ENCODE data around the gene TMEM129.
"Not testable (repeated sequence)": the region's sequence is repeated elsewhere in the genome, so short reads cannot be mapped to it uniquely, and the experiment has no call there.

The TMEM129 gene

DNA sequence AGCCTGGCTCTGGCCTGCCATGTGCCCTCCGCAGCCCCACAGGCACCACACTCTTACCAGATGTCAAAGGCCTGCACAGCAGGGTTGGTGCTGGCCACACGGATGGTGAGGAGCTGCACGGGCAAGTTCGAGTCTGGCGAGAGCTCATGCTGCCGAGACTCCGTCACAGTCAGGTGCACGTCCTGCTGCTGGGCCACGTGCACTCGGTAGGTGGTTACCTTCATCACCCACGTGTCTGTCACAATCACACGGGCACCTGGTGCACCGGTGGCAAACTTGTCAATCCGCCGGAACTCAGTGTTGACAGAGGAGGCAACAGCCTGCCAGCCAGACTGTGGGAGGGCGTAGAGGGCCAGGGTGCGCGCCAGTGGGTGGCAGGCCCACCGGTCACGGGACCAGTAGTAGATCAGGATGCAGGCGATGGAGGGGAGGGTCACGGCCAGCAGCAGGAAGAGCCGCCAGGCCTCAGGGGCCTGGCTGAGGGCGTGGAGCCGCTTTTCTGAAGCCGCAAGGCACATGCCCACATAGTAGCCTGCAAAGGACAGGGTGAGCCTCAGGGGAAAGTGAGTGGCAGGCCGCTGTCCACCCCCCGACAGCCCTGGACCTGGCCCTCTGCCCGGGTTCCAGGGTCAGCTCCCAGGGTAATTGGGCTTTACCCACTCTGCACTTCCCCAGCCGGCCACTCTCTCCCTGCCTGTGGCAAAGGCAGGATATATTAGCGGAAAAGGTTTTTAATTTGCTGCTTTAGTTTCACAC, 2.9 kb downstream of the TMEM129 start:
- DNase-seq = no peak

DNA sequence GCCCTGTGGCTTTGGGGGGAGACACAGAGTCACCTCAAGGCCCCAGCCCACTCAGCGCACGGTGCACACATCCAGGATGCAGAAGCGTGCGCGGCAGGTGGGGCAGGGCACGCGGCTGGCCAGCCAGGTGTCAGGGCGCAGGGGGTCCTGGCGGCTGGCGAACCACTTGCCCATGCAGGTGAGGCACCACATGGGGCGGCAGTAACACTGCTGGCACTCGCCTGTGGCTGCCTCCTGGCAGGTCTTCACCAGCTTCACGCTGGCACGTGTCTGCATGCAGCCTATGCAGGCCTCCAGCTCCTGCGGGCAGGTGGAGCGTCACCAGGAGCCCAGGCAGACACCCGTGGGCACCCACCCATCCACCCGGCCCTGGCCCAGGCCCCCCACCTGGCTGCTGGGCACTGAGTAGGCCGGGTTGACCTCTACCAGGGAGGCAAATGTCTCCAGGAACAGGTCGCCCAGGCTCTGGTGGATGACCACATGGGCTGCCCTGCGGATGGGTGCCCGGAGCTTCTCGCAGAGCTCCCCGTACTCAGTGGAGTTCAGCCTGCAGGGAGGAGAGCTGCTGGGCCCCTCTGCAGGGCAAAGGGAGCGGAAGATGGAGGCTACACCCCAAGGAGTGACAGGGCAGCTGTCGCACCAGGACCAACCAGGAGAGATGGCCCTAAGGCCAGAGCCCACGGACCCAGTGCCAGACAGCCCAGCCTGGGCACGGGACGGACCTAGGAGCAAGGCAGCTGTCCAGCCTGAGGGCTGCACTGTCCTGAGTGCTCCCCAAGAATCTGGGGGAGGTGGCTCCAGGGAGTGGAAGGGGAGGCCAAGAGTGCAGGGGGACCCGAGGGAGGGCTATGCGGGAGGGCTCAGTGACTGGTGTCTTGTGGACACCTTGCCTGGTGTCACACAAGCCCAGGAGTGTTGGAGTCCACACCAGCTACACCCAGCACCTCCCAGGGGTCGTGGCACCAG, 3.7 kb downstream of the TMEM129 start:
- no peak for DNase-seq

DNA sequence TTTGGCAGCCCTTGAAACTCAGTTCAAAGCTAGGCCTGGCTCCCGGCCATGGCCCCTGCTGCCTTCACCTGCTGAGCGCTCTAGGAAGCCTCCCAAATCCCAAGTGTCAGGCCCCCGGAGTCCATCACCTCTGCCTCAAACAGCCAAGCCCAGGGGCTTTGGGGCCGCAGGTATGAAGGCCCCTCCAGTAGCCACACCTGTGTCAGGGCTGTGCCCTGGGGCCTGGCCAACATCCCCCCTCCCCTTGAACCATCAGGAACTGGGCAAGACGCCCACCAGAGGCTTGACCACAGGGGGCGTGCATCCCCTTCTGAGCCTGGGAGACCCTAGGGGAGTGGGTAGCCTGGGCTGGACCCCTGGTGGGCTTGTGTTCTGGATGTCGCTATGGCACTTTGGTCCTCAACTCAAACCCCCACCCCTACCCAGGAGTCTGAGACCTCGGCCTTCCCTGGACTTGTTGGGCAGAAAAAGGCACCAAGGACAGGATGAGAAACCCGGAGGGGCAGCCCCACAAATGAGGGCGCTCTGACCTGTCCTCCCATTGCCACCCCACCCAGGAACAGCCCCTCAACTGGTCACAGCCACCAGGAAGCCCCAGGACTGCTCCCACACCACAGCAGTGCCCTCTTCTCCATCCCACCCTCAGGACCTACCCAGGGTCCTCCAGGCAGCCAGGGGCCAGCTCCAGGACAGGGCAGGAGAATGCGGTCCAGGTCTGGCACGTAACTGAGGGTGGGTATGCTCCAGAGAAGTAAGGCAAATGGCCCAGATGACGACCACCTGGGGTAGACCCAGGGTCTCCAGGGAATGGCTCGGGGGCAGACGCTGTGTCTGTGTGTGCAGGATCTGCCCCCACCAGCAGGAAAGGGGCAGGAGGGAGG, 4.8 kb downstream of the TMEM129 start:
- DNase-seq = no peak

DNA sequence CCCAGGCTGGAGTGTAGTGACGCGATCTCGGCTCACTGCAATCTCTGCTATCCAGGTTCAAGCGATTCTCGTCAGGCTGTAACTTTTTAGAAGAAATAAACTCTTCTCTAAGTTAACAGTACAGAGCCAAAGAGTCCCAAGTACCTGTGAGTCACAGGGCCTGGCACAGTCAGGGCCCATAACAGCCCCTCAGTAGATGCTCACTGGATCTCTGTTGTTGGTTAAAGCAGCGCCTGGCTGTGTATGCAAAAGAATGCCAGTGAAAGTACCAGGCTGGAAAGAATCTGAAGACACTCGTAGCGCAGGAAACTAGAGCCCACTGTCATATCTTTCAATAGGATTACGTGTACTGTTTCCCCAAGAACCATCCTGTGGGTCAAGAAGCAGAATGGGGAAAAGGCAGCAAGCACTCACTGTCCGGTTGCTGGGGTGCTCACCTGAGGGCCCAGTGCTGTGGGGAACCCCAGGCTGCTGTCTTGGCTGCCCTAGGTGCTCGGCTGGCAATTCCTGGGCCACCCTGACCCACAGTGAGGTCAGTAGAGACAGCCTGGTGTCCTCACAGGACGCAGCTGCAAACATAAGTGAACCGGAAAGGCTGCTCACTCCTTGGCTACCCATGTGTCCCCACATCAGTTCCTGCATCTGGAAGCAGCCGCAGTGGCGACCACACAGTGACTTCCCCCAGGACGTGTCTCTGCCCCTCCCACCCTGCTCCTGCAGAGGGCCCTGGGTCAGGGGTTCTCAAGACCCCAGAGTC, 5.9 kb downstream of the TMEM129 start:
- DNase-seq = no peak

DNA sequence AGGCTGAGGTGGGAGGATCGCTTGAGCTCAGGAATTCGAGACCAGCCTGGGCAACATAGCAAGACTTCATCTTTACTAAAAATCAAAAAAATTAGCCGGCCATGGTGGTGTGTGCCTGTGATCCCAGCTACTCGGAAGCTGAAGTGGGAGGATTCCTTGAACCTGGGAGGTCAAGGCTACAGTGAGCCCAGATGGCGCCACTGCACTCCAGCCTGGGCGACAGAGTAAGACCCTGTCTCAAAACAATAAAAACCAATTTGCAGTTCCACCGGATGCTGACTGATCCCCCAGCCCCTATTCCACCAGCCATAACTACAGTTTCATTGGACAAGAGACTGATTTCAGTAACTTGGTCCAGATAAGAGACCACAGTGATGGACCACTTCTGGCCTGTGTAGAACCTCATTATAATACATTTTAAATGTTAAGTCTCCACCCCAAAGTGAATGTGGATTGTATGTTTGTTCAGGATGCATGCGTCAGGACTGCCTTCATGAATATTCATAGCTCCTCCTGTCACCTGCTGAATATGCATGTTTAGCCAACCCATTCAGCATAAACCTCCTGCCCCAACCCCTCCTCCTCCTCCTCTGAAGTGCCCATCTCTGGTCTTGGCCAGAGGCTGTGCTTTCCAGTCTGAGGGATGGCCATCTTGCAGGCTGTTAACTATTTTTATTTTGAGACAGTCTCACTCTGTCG, 6.7 kb downstream of the TMEM129 start:
- DNase-seq = no peak

DNA sequence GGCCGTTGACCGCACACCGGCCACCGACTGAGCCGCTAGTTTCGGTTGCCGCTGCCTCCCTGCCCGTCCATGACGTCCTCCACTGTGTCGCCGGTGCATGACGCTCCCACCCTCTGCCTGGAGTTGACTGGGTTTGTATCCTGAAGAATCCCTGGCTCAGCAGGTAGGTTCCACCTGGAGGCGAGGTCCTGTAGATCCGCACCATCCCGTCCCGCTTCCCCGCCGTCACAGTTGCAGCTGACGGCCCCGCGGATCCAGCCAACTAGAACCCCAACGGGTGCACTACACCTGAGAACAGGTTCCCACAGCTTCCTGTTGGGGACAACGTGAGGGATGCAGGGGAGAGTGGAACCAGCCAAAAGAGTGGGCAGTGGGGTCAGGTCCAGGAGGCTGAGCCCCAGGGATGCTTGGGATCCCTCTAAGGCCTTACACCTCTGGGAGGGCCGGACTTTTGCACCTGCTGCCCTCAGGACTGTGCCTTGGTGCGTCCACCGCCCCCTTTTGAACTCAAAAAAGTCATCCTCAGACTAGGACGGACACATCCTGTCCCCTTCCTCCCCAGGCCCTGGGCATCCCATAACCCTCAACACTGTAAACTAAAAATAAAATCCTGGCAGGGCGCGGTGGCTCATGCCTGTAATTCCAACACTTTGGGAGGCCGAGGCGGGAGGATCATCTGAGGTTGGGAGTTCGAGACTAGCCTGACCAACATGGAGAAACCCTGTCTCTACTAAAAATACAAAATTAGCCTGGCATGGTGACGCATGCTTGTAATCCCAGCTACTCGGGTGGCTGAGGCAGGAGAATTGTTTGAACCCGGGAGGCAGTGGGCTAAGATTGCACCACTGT, 7.9 kb downstream of the TMEM129 start:
- DNase-seq = no peak

DNA sequence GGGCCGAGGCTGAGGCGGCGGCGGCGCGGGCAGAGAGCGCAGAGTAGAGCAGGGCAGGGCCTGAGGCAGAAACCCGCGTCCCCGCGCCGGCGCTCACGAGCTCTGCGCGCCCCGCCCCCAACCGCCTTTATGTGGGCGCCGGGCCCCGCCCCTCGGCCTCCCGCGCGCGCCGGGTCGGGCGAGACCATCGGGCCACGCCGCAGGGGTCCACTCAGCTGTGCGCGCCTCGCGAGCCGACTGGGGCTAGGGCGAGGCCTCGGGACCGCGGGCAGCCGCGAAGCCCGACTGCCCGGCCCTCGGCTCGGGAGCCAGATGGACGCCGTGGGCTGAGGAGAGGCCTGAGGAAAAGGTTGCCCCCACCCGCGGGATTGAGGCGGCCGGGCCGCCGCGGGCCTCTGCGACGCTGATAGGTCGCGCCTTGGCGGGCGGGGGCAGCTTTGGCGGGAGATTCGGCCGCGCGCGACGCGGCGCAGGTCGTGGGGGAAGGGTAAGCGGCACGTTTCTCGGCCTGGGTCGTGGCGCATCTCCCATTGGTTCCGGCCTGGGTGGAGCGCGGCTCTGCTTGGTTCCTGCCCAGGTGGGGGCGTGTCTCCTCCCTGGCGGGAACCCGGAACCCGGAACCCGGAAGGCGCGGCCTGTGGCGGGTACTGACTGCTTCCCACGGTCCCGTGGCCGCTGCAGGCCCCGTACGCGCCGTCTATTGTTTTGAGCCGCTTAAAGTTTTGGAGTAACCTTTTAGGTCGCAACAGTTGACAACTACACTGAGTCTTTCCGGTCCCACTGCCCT, 8.7 kb downstream of the TMEM129 start, which contains the start of gene SLBP:
Gene SLBP (minus strand): TSS at position 104 of the 787 bp plus-strand sequence. CDS start 131 bp downstream, outside the sequence.
- peak; percentile 94 for DNase-seq

DNA sequence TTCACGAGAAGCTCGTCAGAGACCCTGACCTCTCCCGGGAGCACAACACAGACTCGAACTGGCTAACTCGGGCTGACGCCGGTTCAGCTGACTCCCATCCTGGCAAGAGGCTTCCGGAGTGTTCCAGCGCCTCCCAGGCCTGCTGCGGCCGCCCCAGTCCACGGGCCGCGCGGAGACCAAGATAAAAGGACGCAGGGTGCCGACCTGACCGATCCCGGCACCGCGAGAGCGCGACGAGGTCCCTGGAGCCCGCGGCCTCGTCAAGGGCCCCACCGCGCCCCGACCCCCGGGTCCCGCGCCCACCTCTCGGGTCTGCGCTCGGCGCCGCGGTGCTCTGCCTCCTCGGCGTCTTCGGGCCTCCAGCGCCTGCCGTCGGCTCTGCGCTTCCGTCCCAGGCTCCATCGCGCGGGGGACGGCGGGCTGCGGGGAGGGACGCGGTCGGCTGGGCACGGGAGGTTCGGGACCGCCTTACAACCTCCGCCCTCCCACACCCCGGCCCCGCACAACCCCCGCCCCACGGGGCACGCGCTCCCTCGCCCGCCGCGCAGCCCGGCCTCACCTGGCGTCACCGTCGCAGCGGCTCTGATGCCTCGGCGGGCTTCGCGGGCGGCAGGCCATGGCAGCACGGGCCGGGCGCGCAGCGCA, 9.4 kb downstream of the TMEM129 start:
- no peak for DNase-seq

DNA sequence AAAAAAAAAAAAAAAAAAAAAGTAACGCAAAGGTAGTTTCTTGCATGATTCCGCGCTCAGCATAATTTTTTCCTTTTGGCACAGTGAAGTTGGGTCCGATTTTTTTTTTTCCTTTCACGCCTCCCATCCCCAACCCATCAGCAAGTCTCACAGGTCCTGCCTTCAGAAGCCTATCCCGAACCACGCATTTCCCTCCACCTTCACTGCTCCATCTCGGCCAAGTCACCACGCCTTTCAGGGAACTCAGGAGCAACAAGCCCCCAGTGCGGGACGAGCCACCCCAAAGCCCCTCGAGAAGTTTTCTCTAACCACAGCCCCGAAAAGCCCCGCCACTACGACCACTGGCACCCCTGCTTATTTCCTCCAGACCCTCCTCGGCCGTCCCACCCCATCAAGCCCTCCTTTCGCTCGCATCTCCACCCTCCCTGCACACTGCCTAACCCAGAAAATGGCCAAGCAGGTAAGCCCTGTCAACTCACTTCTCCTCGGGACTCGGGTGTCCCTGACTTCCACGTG, 10.0 kb downstream of the TMEM129 start:
- DNase-seq = no peak

DNA sequence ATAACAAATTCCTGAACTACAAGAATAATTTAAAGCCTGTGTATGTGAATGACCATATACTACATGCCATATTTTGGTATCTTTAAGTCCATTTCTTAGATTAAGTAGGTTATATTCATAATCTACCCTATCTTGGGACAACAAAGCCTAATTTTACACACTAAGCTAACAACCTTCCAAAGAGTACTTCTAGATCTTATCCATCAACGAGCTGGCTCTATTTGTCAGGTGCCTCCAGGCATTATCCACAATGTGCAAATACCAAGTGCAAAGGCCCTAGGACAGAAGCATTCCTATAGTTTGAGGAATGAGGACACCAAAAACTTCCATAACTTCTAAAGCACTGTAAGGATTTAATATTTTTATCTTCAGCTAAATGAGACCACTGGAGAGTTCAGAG, 12.5 kb downstream of the TMEM129 start:
- DNase-seq = no peak

DNA sequence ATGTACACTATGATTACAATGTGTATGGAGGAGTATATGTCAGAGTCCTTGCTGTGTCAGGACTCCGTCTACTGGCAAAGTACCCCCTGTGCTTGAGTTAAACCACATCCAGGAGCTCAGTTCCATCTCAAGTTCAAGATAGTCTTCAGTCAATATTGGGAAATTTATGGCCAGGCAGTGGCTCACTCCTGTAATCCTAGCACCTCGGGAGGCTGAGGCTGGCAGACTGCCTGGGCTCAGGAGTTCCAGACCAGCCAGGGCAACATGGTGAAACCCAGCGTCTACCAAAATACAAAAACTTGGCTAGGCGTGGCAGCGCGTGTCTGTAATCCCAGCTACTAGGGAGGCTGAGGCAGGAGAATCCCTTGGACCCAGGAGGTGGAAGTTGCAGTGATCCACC, 14.8 kb downstream of the TMEM129 start:
- DNase-seq = no peak

DNA sequence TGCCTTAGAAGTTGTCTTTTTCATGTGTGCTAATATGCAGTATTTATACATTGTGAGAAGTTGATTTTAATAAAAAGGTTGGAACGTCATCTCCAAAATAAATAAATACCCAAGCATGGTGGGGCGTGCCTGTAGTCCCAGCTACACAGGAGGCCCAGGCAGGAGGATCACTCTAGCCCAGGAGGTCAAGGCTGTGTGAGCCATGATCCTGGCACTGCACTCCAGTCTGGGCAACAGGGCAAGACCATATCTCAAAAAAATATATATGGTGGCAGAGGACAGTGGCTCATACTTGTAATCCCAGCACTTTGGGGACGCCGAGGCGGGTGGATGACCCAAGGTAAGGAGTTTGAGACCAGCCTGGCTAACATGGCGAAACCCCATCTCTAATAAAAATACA, 15.4 kb downstream of the TMEM129 start:
- no peak for DNase-seq

DNA sequence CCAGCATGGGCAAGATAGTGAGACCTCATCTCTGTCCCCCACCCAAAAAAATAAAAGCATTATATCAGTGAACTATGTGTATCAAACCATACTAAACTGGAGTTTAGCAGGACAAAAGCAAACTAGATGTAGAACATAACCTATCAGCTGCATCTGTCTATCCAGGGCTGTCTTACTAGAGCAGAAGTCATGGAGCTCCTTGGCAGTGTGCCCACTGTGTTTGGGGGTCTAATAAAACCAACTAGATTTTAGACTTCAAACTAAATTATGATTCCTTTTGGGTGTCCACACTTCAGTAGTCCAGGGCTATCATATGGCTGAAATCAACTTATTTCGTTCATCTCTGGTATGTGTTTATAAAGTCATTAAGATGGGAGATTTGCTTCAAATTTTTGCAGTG, 17.3 kb downstream of the TMEM129 start:
- no peak for DNase-seq

DNA sequence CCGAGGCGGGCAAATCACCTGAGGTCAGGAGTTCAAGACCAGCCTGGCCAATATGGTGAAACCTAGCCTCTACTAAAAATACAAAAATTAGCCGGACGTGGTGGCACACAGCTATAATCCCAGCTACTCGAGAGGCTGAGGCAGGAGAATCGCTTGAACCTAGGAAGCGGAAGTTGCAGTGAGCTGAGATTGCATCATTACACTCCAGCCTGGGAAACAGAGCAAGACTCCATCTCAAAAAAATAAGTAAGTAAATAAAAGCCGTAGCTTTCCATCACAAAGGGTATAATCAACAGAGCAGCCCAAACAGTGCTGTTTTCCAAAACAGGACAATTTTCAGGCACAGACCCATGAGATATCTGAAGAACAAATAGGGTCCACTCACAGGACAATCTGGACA, 19.5 kb downstream of the TMEM129 start:
- not testable (repeated sequence) for DNase-seq

DNA sequence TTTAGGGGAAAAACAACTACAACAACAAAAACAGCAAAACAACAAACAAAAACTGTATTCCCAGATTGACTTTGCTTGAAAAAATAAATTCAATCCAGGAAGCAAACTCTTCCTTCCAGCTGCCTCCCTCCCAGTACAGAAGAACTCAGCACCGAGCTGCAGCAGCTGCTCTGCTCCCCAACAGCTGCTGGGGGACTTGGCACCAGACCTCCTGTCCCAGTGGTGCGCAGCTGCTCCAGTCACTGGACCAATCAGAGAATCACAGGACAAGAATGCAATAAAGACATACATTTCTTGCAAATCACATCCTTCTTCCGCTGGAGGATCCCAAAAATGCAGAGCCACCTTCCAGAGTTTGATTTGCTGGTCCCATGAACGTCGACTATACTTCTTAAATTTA, 25.2 kb downstream of the TMEM129 start:
- DNase-seq = no peak

DNA sequence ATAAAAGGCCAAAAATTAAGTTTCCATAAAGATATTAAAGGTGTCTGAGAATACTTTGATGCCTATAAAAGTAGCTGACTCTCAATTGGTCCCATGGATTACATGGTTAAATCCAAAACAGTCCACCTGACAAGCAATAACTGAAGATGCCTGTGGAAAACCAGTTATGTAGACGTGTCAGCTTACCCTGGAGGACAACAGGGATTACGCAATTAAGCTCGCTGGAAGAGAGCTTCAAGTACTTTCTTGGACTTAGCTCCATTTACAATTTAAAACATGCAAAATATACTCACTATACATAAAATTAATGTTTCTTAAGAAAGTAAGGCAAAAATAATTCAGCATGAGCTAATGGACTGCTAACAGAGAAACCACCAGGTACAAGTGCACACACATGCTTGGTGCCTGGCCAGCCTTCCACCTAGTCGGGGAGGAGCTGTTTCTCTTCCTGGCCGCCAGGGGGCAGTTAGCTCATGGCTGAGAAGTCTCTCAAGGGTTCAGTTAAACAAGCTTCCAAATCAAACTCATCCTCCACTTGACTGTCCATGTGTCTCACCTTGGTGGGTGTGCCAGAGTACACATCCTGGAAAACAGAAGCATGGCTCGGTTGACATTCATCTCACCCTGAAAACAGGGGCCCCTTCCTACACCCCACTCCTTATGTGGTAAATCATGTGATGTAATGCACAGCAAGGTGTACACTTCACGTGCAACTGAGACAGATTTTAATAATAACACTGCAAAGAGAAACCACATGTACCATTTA, 27.8 kb downstream of the TMEM129 start:
- DNase-seq = peak; percentile 20

DNA sequence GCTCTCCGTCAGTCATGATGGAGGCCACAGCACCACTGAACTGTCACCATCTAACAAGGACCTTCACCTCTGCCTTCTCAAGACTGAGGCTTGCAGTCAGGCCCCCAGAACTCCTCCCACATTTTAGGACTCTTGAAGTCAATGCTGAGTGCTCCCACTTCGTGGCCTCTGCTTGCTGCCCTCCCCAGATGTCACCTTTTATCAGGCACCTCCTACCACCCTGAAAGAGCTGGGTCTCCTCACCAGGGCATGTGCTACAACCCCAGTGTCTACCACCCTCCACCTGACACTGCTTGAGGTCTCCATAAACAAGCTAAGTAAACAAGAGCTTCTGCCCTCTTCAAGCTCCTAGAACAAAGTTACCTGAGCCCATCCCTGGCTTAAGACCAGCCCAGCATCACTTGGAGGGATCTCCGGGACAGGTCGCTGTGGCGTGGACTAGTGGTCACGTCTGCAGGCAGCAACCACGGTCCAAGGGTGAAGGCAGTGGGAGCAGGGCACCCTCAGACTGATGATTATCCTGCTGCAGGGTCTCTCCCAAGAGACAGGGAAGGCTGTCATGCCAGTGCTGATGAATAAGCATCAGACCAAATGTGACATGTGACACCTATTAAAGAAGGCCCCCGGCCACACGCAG, 29.3 kb downstream of the TMEM129 start:
- DNase-seq = no peak

DNA sequence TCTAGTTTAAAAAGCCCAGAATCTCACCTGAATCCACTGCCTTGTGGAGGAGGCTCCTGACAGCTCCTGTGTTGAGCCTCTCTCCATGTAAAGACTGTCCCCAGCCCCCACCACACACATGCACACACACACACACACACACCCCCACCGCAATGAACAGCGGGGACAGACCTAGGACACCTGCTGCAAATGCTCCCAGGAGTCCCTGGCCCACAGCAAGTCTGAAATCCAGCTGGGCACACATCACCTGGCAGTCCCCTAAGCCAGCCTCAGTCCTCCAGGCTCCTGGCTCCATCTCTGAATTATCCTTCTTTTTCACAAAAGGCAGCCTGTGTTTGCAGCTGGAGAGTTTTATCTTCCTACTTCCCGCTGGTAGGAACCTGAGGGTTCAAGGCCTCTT, 30.4 kb downstream of the TMEM129 start:
- DNase-seq = no peak
